ENCODE results near the gene LDAH. TPM values are rescaled to one million over a fixed set of nuclear protein-coding genes. Genes with fewer than 3 reads are reported as not detected.

LDAH gene
- total and polyA plus RNA-seq, 2 donors (not counting 1 experiment from before 2014, with no cell fraction given), result 9.0 to 31.3 TPM

DNA sequence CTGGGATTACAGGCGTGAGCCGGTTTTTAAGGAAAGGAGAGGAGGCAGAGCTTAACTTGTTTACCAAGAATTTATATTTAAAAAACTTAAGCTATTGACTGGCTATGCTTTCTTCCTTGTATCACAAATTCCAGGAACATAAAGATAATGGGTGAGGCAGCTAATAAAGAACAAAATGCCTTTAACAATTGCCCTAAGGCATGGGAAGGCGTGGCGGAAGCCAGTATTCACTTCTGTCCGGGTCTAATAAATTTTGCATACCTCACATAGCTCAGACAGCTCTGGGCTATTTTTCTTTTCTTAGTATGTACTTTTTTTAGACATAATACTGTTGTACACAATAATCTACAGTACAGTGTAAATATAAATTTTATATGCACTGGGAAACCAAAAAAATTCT lies 1.0 kb upstream of the LDAH start:
- Histone ChIP-seq H3K36me3 (replicated peaks in 1 of 2; ENCODE audit: control extremely low read depth in 1 of 2, control insufficient read depth in 1 of 2, extremely low read depth in 1 of 2, insufficient read depth in 2 of 2, low read length in 1 of 2) (no peaks in the 10 kb centered on the region), H4K20me1 (ENCODE audit: control insufficient read depth, insufficient read depth, low read length, poor library complexity, severe bottlenecking) (no peaks in the 10 kb centered on the region), H2AFZ (ENCODE audit: insufficient read depth, low read depth, low read length, poor library complexity, severe bottlenecking) (no peak overlapping the region), H3K27ac (ENCODE audit: low read length in 2 of 2) (no peak overlapping the region), H3K9me3 (ENCODE audit: control extremely low read depth in 1 of 3, control insufficient read depth in 2 of 3, insufficient read depth in 1 of 3, low read length in 2 of 3) (no peaks in the 10 kb centered on the region), H3K9ac (ENCODE audit: low read length) (no peak overlapping the region), H3K27me3 (replicated peaks in 1 of 4; ENCODE audit: control extremely low read depth in 1 of 4, control insufficient read depth in 3 of 4, insufficient read depth in 4 of 4, low read length in 3 of 4) (peaks cover 0 to 2% (median 0%) of the 10 kb centered on the region in 4 experiments), H3K4me3 (ENCODE audit: control extremely low read depth in 1 of 5, extremely low read depth in 1 of 5, insufficient read depth in 1 of 5, low read depth in 2 of 5, low read length in 4 of 5) (no peak overlapping the region), H3K4me1 (ENCODE audit: control insufficient read depth in 2 of 2, insufficient read depth in 2 of 2, low read length in 2 of 2) (peaks cover 0 to 7% of the 10 kb centered on the region in 2 donors), H3K4me2 (replicated peaks; ENCODE audit: low read depth, low read length, poor library complexity, severe bottlenecking) (no peak overlapping the region), H3K79me2 (ENCODE audit: control insufficient read depth, insufficient read depth, low read length) (peaks cover 9% of the 10 kb centered on the region)
- POLR2A ChIA-PET, result interaction anchor here (0.7 to 1.3 kb wide), 3 partner anchors 120 to 157 kb away, joined by 3 to 9 read pairs (median 8); partner anchors contain the start of gene GDF7
- ATAC-seq (ENCODE audit: low read depth) (no peak), DNase-seq (no peak)
- Mint-ChIP-seq H3K4me1 (peaks cover 23% of the 10 kb centered on the region), H3K27ac (peak overlapping the region; percentile 20), H3K9me3 (ENCODE audit: insufficient read depth) (no peaks in the 10 kb centered on the region), H3K27me3 (peaks cover 9% of the 10 kb centered on the region), H3K4me3 (peak overlapping the region; percentile 53)
- TF ChIP-seq EZH2 (IDR thresholded peaks at IDR 0.05; ENCODE audit: borderline replicate concordance, insufficient read depth, low read depth, low read length, poor library complexity, severe bottlenecking), result no peak
- TF ChIP-seq, protein P1, sequence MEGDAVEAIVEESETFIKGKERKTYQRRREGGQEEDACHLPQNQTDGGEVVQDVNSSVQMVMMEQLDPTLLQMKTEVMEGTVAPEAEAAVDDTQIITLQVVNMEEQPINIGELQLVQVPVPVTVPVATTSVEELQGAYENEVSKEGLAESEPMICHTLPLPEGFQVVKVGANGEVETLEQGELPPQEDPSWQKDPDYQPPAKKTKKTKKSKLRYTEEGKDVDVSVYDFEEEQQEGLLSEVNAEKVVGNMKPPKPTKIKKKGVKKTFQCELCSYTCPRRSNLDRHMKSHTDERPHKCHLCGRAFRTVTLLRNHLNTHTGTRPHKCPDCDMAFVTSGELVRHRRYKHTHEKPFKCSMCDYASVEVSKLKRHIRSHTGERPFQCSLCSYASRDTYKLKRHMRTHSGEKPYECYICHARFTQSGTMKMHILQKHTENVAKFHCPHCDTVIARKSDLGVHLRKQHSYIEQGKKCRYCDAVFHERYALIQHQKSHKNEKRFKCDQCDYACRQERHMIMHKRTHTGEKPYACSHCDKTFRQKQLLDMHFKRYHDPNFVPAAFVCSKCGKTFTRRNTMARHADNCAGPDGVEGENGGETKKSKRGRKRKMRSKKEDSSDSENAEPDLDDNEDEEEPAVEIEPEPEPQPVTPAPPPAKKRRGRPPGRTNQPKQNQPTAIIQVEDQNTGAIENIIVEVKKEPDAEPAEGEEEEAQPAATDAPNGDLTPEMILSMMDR (IDR thresholded peaks at IDR 0.05), result no peak
- intact Hi-C loops (cut with micrococcal nuclease), result loop anchor here (1.0 to 5.0 kb wide), 4 partner anchors 147 to 922 kb away; partner anchors contain the start of genes HS1BP3, RHOB and TTC32
- CTCF ChIA-PET, result interaction anchor here (0.7 to 2.5 kb wide), 3 partner anchors 158 to 164 kb away, joined by 4 to 13 read pairs (median 11); no protein-coding TSS in a partner anchor
- no CpG with 5 or more reads among the region's 5 CpGs for WGBS (ENCODE audit: insufficient coverage)

DNA sequence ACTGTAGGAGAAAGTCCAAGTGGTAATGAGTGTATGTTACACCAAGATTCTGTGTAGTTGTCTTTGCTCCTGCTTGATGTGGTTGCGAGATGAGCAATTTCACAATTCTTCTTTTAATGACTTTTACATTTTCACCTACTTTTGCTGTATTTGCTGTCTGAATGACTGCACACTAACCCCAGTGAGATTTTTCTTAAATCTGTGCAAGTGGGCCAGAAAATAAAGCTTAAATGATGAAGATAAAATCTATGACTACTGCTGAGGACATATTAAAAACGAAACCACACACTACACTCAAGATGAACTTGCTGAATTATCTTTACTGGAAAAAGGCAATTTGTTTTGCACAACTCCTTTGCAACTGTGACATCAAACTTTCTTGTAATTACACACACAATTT lies 4.1 kb downstream of the LDAH start:
- Mint-ChIP-seq H3K9me3 (ENCODE audit: insufficient read depth) (no peaks in the 10 kb centered on the region), H3K27ac (no peak overlapping the region), H3K4me3 (no peak overlapping the region), H3K27me3 (no peaks in the 10 kb centered on the region), H3K4me1 (peaks cover 32% of the 10 kb centered on the region)
- Histone ChIP-seq H3K27me3 (replicated peaks in 1 of 4; ENCODE audit: control extremely low read depth in 1 of 4, control insufficient read depth in 3 of 4, insufficient read depth in 4 of 4, low read length in 3 of 4) (no peaks in the 10 kb centered on the region), H3K9ac (ENCODE audit: low read length) (no peak overlapping the region), H3K79me2 (ENCODE audit: control insufficient read depth, insufficient read depth, low read length) (peaks cover 57% of the 10 kb centered on the region), H3K36me3 (replicated peaks in 1 of 2; ENCODE audit: control extremely low read depth in 1 of 2, control insufficient read depth in 1 of 2, extremely low read depth in 1 of 2, insufficient read depth in 2 of 2, low read length in 1 of 2) (no peaks in the 10 kb centered on the region), H4K20me1 (ENCODE audit: control insufficient read depth, insufficient read depth, low read length, poor library complexity, severe bottlenecking) (no peaks in the 10 kb centered on the region), H3K4me2 (replicated peaks; ENCODE audit: low read depth, low read length, poor library complexity, severe bottlenecking) (no peak overlapping the region), H3K27ac (ENCODE audit: low read length in 2 of 2) (no peak overlapping the region), H3K4me1 (ENCODE audit: control insufficient read depth in 2 of 2, insufficient read depth in 2 of 2, low read length in 2 of 2) (peaks cover 0 to 7% of the 10 kb centered on the region in 2 donors), H3K9me3 (ENCODE audit: control extremely low read depth in 1 of 3, control insufficient read depth in 2 of 3, insufficient read depth in 1 of 3, low read length in 2 of 3) (no peaks in the 10 kb centered on the region), H2AFZ (ENCODE audit: insufficient read depth, low read depth, low read length, poor library complexity, severe bottlenecking) (no peak overlapping the region), H3K4me3 (ENCODE audit: control extremely low read depth in 1 of 5, extremely low read depth in 1 of 5, insufficient read depth in 1 of 5, low read depth in 2 of 5, low read length in 4 of 5) (no peak overlapping the region)
- intact Hi-C loops (cut with micrococcal nuclease), result no loop called here
- ChIA-PET POLR2A (no interaction called here), CTCF (no interaction called here)
- WGBS (ENCODE audit: insufficient coverage), result no CpG with 5 or more reads among the region's 2 CpGs
- ATAC-seq (ENCODE audit: low read depth) (no peak), DNase-seq (no peak)
- TF ChIP-seq EZH2 (IDR thresholded peaks at IDR 0.05; ENCODE audit: borderline replicate concordance, insufficient read depth, low read depth, low read length, poor library complexity, severe bottlenecking), result no peak
- TF ChIP-seq, protein P1 (IDR thresholded peaks at IDR 0.05), result no peak
